ENCODE measurements around the gene PPP1R3E.
"Not testable (repeated sequence)": the region's sequence is repeated elsewhere in the genome, so short reads cannot be mapped to it uniquely, and the experiment has no call there.

PPP1R3E gene

GRCh38 chr14:23275412-23275811 lies 27.2 kb downstream of the PPP1R3E start:
- H3K4me3 ChIP-seq (ENCODE audit: low read depth, low read length), result no peak overlapping the region
- no peak for TF ChIP-seq CTCF (IDR thresholded peaks at IDR 0.05; ENCODE audit: low read depth, low read length)

GRCh38 chr14:23269193-23269592 lies 33.5 kb downstream of the PPP1R3E start:
- H3K4me3 ChIP-seq (ENCODE audit: low read depth, low read length), result no peak overlapping the region
- TF ChIP-seq CTCF (IDR thresholded peaks at IDR 0.05; ENCODE audit: low read depth, low read length), result no peak

- not testable (repeated sequence) for H3K4me3 ChIP-seq (ENCODE audit: low read depth, low read length)
Observed at GRCh38 chr14:23260849-23261248, 41.8 kb downstream of the PPP1R3E start.

GRCh38 chr14:23259426-23259825 lies 43.2 kb downstream of the PPP1R3E start:
- no peak overlapping the region for H3K4me3 ChIP-seq (ENCODE audit: low read depth, low read length)
- no peak for TF ChIP-seq CTCF (IDR thresholded peaks at IDR 0.05; ENCODE audit: low read depth, low read length)

GRCh38 chr14:23258256-23258655 lies 44.4 kb downstream of the PPP1R3E start:
- H3K4me3 ChIP-seq (ENCODE audit: low read depth, low read length), result no peak overlapping the region
- no peak for TF ChIP-seq CTCF (IDR thresholded peaks at IDR 0.05; ENCODE audit: low read depth, low read length)

- H3K4me3 ChIP-seq (ENCODE audit: low read depth, low read length), result no peak overlapping the region
- no peak for TF ChIP-seq CTCF (IDR thresholded peaks at IDR 0.05; ENCODE audit: low read depth, low read length)
Observed at GRCh38 chr14:23252420-23253333, 50.0 kb downstream of the PPP1R3E start.

- H3K4me3 ChIP-seq (ENCODE audit: low read depth, low read length), result no peak overlapping the region
- TF ChIP-seq CTCF (IDR thresholded peaks at IDR 0.05; ENCODE audit: low read depth, low read length), result no peak
Observed at GRCh38 chr14:23252006-23252405, 50.7 kb downstream of the PPP1R3E start.

Data from WI38 (cell line).